NT2/D1 (cell line): Measurements from ENCODE around the gene TAB3.

Experiments used
- DNase-seq: peaks from one replicate; pipeline ENCODE4 v3.0.0-alpha.2; 2011; ENCODE audit warnings: low read depth, low spot score
- H3K27me3 ChIP-seq: 2 replicates; pipeline ENCODE4 v1.6.0; 2011; ENCODE audit warnings: mild to moderate bottlenecking; ENCODE audit not compliant: insufficient read length, insufficient read depth
- H3K36me3 ChIP-seq: 2 replicates; pipeline ENCODE4 v1.6.1; 2011; ENCODE audit warnings: mild to moderate bottlenecking, low read length, mixed read lengths; ENCODE audit not compliant: insufficient read depth, insufficient read length
- H3K4me1 ChIP-seq: 2 replicates; pipeline ENCODE4 v1.5.1; 2011; ENCODE audit not compliant: insufficient read depth, insufficient read length
- H3K4me3 ChIP-seq: 2 replicates; pipeline ENCODE4 v1.5.1; 2011; ENCODE audit warnings: low read depth; ENCODE audit not compliant: insufficient read length
- H3K9ac ChIP-seq: 2 replicates; pipeline ENCODE4 v1.6.0; 2011; ENCODE audit warnings: low read depth; ENCODE audit not compliant: insufficient read length
- H3K9me3 ChIP-seq: 2 replicates; pipeline ENCODE4 v1.5.1; 2011; ENCODE audit warnings: mild to moderate bottlenecking, low read length; ENCODE audit not compliant: insufficient read depth
- SUZ12 ChIP-seq: IDR thresholded peaks from 2 replicates; pipeline ENCODE4 v1.6.1; 2011; ENCODE audit not compliant: insufficient read length, insufficient read depth; ENCODE audit errors: extremely low read depth
- YY1 ChIP-seq: IDR thresholded peaks from 2 replicates; pipeline ENCODE4 v1.6.1; 2011; ENCODE audit not compliant: insufficient read length, insufficient read depth
- ZNF274 ChIP-seq: IDR thresholded peaks from 2 replicates; pipeline ENCODE4 v1.6.1; 2011; ENCODE audit warnings: mild to moderate bottlenecking, low read depth, low read length

TAB3 gene

GRCh38 chrX:30900227-30900626, 11.2 kb upstream of the TAB3 start:
- H3K4me3 ChIP-seq: no peak overlapping the region
- no peaks in the 10 kb centered on the region for H3K27me3 ChIP-seq
- no peak for DNase-seq
- no peaks in the 10 kb centered on the region for H3K4me1 ChIP-seq
- no peaks in the 10 kb centered on the region for H3K36me3 ChIP-seq
- TF ChIP-seq SUZ12: no peak
- no peak for TF ChIP-seq ZNF274
- TF ChIP-seq YY1: no peak
- H3K9me3 ChIP-seq: no peaks in the 10 kb centered on the region; the same call in 1 of the 2 replicates
- no peak overlapping the region for H3K9ac ChIP-seq

- H3K27me3 ChIP-seq: no peaks in the 10 kb centered on the region
- H3K9me3 ChIP-seq: no peaks in the 10 kb centered on the region
- DNase-seq: no peak
- no peaks in the 10 kb centered on the region for H3K4me1 ChIP-seq
- H3K4me3 ChIP-seq: no peak overlapping the region
- H3K36me3 ChIP-seq: no peaks in the 10 kb centered on the region
- no peak overlapping the region for H3K9ac ChIP-seq
- TF ChIP-seq YY1 (no peak), SUZ12 (no peak), ZNF274 (no peak)
These were observed 9.8 kb upstream of the TAB3 start for GRCh38 chrX:30898886-30899285.

- no peak for TF ChIP-seq SUZ12
- TF ChIP-seq ZNF274: no peak
- no peak for TF ChIP-seq YY1
- no peaks in the 10 kb centered on the region for H3K4me1 ChIP-seq
- no peak for DNase-seq
- H3K36me3 ChIP-seq: no peaks in the 10 kb centered on the region
- H3K9me3 ChIP-seq: no peaks in the 10 kb centered on the region
- H3K9ac ChIP-seq: no peak overlapping the region
- H3K4me3 ChIP-seq: no peak overlapping the region
- H3K27me3 ChIP-seq: no peaks in the 10 kb centered on the region
These were observed 6.3 kb upstream of the TAB3 start for GRCh38 chrX:30895370-30895769.

- Histone ChIP-seq H3K9me3 (no peaks in the 10 kb centered on the region), H3K4me3 (no peak overlapping the region), H3K4me1 (no peaks in the 10 kb centered on the region), H3K27me3 (no peaks in the 10 kb centered on the region), H3K36me3 (no peaks in the 10 kb centered on the region), H3K9ac (no peak overlapping the region)
- TF ChIP-seq YY1: no peak
- TF ChIP-seq SUZ12: no peak
- TF ChIP-seq ZNF274: no peak
- DNase-seq: no peak
These were observed 4.2 kb upstream of the TAB3 start for GRCh38 chrX:30893206-30893605.

GRCh38 chrX:30892591-30892990, 3.5 kb upstream of the TAB3 start:
- H3K36me3 ChIP-seq: no peaks in the 10 kb centered on the region
- H3K4me1 ChIP-seq: no peaks in the 10 kb centered on the region
- no peaks in the 10 kb centered on the region for H3K9me3 ChIP-seq
- H3K9ac ChIP-seq: no peak overlapping the region
- no peaks in the 10 kb centered on the region for H3K27me3 ChIP-seq
- TF ChIP-seq ZNF274 (no peak), YY1 (no peak), SUZ12 (no peak)
- no peak for DNase-seq
- H3K4me3 ChIP-seq: no peak overlapping the region

- no peaks in the 10 kb centered on the region for H3K27me3 ChIP-seq
- H3K4me1 ChIP-seq: no peaks in the 10 kb centered on the region
- H3K36me3 ChIP-seq: peaks cover 13% of the 10 kb centered on the region
- peak; percentile 5 for DNase-seq
- TF ChIP-seq YY1 (no peak), ZNF274 (no peak), SUZ12 (no peak)
- H3K4me3 ChIP-seq: peak overlapping the region; percentile 84
- no peaks in the 10 kb centered on the region for H3K9me3 ChIP-seq
- peak overlapping the region; percentile 85 for H3K9ac ChIP-seq
These were observed 418 bp downstream of the TAB3 start for GRCh38 chrX:30888526-30889146.

GRCh38 chrX:30887721-30888120, 1.3 kb downstream of the TAB3 start:
- DNase-seq: no peak
- Histone ChIP-seq H3K4me3 (no peak overlapping the region), H3K36me3 (peaks cover 13% of the 10 kb centered on the region), H3K9ac (peak overlapping the region; percentile 85), H3K27me3 (no peaks in the 10 kb centered on the region), H3K9me3 (no peaks in the 10 kb centered on the region), H3K4me1 (no peaks in the 10 kb centered on the region)
- TF ChIP-seq SUZ12 (no peak), YY1 (no peak), ZNF274 (no peak)

GRCh38 chrX:30887288-30887687, 1.8 kb downstream of the TAB3 start:
- no peak overlapping the region for H3K9ac ChIP-seq
- H3K4me3 ChIP-seq: no peak overlapping the region
- no peaks in the 10 kb centered on the region for H3K27me3 ChIP-seq
- H3K4me1 ChIP-seq: no peaks in the 10 kb centered on the region
- peaks cover 13% of the 10 kb centered on the region for H3K36me3 ChIP-seq
- DNase-seq: no peak
- no peaks in the 10 kb centered on the region for H3K9me3 ChIP-seq
- no peak for TF ChIP-seq ZNF274
- TF ChIP-seq SUZ12: no peak
- TF ChIP-seq YY1: no peak
